Vagina (tissue), 2 donors: ENCODE data around the gene PLIN1. TPM values are rescaled to one million over a fixed set of nuclear protein-coding genes. Genes with fewer than 3 reads are reported as not detected.

Source experiments
- DNase-seq, 2 donors: peaks; one replicate each; pipeline ENCODE4 v3.0.0-alpha.2; 2017; ENCODE audit errors: extremely low spot score in 2 of 2
- H3K27ac ChIP-seq: fragments of 200-600 bp; sonication (generic); one replicate; pipeline ENCODE4 v1.5.1; 2019
- H3K27me3 ChIP-seq: fragments of 200-600 bp; sonication (generic); one replicate; pipeline ENCODE4 v1.5.1; 2019
- H3K36me3 ChIP-seq, 2 donors: fragments of 200-600 bp; sonication (generic); one replicate each; pipeline ENCODE4 v1.5.1; 2017 to 2019
- H3K4me1 ChIP-seq: fragments of 200-600 bp; sonication (generic); one replicate; pipeline ENCODE4 v1.5.1; 2019
- H3K4me3 ChIP-seq, 2 donors: fragments of 200-600 bp; sonication (generic); 1 replicate in 1 of 2; 2 replicates in 1 of 2; pipeline ENCODE4 v1.5.1; 2016 to 2019
- H3K9me3 ChIP-seq: fragments of 200-600 bp; sonication (generic); one replicate; pipeline ENCODE4 v1.5.1; 2019
- CTCF ChIP-seq, 3 experiments: fragments of 450-650 bp in 2 of 3; fragments of 200-600 bp in 1 of 3; sonication (generic) in 1 of 3; IDR thresholded peaks; one replicate each; pipeline ENCODE4 v1.5.1; 2017 to 2019; ENCODE audit warnings: antibody characterized with exemption in 3 of 3, mild to moderate bottlenecking in 2 of 3, moderate library complexity in 2 of 3
- POLR2A ChIP-seq, 2 donors: fragments of 450-650 bp; IDR thresholded peaks; one replicate each; pipeline ENCODE4 v1.6.1; 2017; ENCODE audit warnings: antibody characterized with exemption in 2 of 2, mild to moderate bottlenecking in 2 of 2, moderate library complexity in 2 of 2
- POLR2AphosphoS5 ChIP-seq, 2 donors: sonication (generic); formaldehyde crosslinking; IDR thresholded peaks; one replicate each; pipeline ENCODE4 v1.9.0; 2017; ENCODE audit warnings: antibody characterized with exemption in 2 of 2, mild to moderate bottlenecking in 2 of 2, low read depth in 1 of 2; ENCODE audit not compliant: insufficient read depth in 1 of 2
- intact Hi-C: fragments of 100-400 bp; cut with DNase I; formaldehyde crosslinking; loops from one replicate; pipeline ENCODE4 v1.15.1; 2023
- total RNA-seq: library from RNA; depleted of rRNA; stranded (reverse); fragments of >200 nt; gene quantifications from one replicate; pipeline ENCODE4 v1.2.3, GENCODE V29; 2016

The PLIN1 gene
- total RNA-seq, 1 donor from 2014 or later: 53.3 TPM

GRCh38 chr15:89668171-89668570 is 11.0 kb downstream of the PLIN1 start:
- Histone ChIP-seq H3K36me3 (no peaks in the 10 kb centered on the region), H3K4me3 (no peak overlapping the region), H3K27ac (no peak overlapping the region), H3K9me3 (no peaks in the 10 kb centered on the region), H3K27me3 (no peaks in the 10 kb centered on the region), H3K4me1 (peaks cover 17% of the 10 kb centered on the region)
- TF ChIP-seq POLR2AphosphoS5 (IDR thresholded peaks at IDR 0.05; ENCODE audit: insufficient read depth in 1 of 2, low read depth in 1 of 2) (no peak), CTCF (IDR thresholded peaks at IDR 0.05) (no peak), POLR2A (IDR thresholded peaks at IDR 0.05) (no peak)
- DNase-seq: no peak
- intact Hi-C loops: no loop called here

- TF ChIP-seq CTCF (IDR thresholded peaks at IDR 0.05): no peak
- no peak for TF ChIP-seq POLR2AphosphoS5 (IDR thresholded peaks at IDR 0.05; ENCODE audit: insufficient read depth in 1 of 2, low read depth in 1 of 2)
- TF ChIP-seq POLR2A (IDR thresholded peaks at IDR 0.05): no peak
- Histone ChIP-seq H3K27ac (no peak overlapping the region), H3K9me3 (no peaks in the 10 kb centered on the region), H3K4me3 (no peak overlapping the region), H3K36me3 (no peaks in the 10 kb centered on the region), H3K27me3 (no peaks in the 10 kb centered on the region), H3K4me1 (peaks cover 22% of the 10 kb centered on the region)
- intact Hi-C loops: no loop called here
- no peak for DNase-seq
Observed at GRCh38 chr15:89667706-89667960, 11.5 kb downstream of the PLIN1 start.

- H3K4me3 ChIP-seq: no peak overlapping the region
- H3K9me3 ChIP-seq: no peaks in the 10 kb centered on the region
- intact Hi-C loops: no loop called here
- TF ChIP-seq POLR2A (IDR thresholded peaks at IDR 0.05): no peak
- TF ChIP-seq POLR2AphosphoS5 (IDR thresholded peaks at IDR 0.05; ENCODE audit: insufficient read depth in 1 of 2, low read depth in 1 of 2): no peak
- no peak for TF ChIP-seq CTCF (IDR thresholded peaks at IDR 0.05)
- H3K4me1 ChIP-seq: peaks cover 24% of the 10 kb centered on the region
- no peak overlapping the region for H3K27ac ChIP-seq
- no peaks in the 10 kb centered on the region for H3K36me3 ChIP-seq
- H3K27me3 ChIP-seq: no peaks in the 10 kb centered on the region
- no peak for DNase-seq
Observed at GRCh38 chr15:89666858-89667705, 12.1 kb downstream of the PLIN1 start.

GRCh38 chr15:89666184-89666857 is 12.8 kb downstream of the PLIN1 start:
- DNase-seq: no peak
- Histone ChIP-seq H3K27ac (peak overlapping the region; percentile 81), H3K9me3 (no peaks in the 10 kb centered on the region), H3K27me3 (no peaks in the 10 kb centered on the region), H3K4me1 (peaks cover 18% of the 10 kb centered on the region), H3K4me3 (peak overlapping the region; percentile 38 to 60), H3K36me3 (no peaks in the 10 kb centered on the region)
- intact Hi-C loops: no loop called here
- TF ChIP-seq CTCF (IDR thresholded peaks at IDR 0.05): no peak
- TF ChIP-seq POLR2AphosphoS5 (IDR thresholded peaks at IDR 0.05; ENCODE audit: insufficient read depth in 1 of 2, low read depth in 1 of 2): no peak
- no peak for TF ChIP-seq POLR2A (IDR thresholded peaks at IDR 0.05)
